HL-60 (cell line): ENCODE data around the gene TUBA3D.
"Not testable (repeated sequence)": the region's sequence is repeated elsewhere in the genome, so short reads cannot be mapped to it uniquely, and the experiment has no call there.

Experiments used
- DNase-seq, 2 experiments: peaks; one replicate each; pipeline ENCODE4 v3.0.0-alpha.2; 2010 to 2020; ENCODE audit warnings: low read depth in 1 of 2, low spot score in 1 of 2
- H3K27ac ChIP-seq: fragments of 250-450 bp; sonication (Bioruptor Pico); replicated peaks from 2 replicates; pipeline ENCODE4 v1.5.1; 2020; ENCODE audit warnings: mild to moderate bottlenecking, moderate library complexity
- H3K27me3 ChIP-seq: fragments of 250-450 bp; sonication (Bioruptor Pico); 2 replicates; pipeline ENCODE4 v1.5.1; 2021; ENCODE audit warnings: mild to moderate bottlenecking, moderate library complexity; ENCODE audit not compliant: insufficient read depth, poor library complexity, severe bottlenecking
- H3K4me3 ChIP-seq: replicated peaks from 2 replicates; pipeline ENCODE4 v1.5.1; 2011; ENCODE audit warnings: mild to moderate bottlenecking, control low read depth, low read length; ENCODE audit not compliant: insufficient read depth
- REST ChIP-seq: IDR thresholded peaks from 2 replicates; pipeline ENCODE4 v1.6.1; 2012; ENCODE audit warnings: low read depth; ENCODE audit not compliant: insufficient replicate concordance
- SPI1 ChIP-seq: IDR thresholded peaks from 2 replicates; pipeline ENCODE4 v1.6.1; 2012; ENCODE audit warnings: low read depth, mild to moderate bottlenecking, borderline replicate concordance

The TUBA3D gene

GRCh38 chr2:131478850-131479461 is 3.0 kb downstream of the TUBA3D start:
- not testable (repeated sequence) for DNase-seq, H3K27ac ChIP-seq, H3K27me3 ChIP-seq, H3K4me3 ChIP-seq

GRCh38 chr2:131480351-131480750 is 4.4 kb downstream of the TUBA3D start:
- not testable (repeated sequence) for H3K27ac ChIP-seq, DNase-seq

GRCh38 chr2:131482506-131483155 is 6.7 kb downstream of the TUBA3D start:
- DNase-seq, H3K27me3 ChIP-seq: not testable (repeated sequence)

More at GRCh38 chr2:131480351-131480750, 4.4 kb downstream of the TUBA3D start:
- H3K4me3 ChIP-seq, H3K27me3 ChIP-seq: not testable (repeated sequence)

GRCh38 chr2:131483981-131484820 is 8.3 kb downstream of the TUBA3D start:
- H3K4me3 ChIP-seq, H3K27me3 ChIP-seq, DNase-seq, H3K27ac ChIP-seq: not testable (repeated sequence)

More at GRCh38 chr2:131482506-131483155, 6.7 kb downstream of the TUBA3D start:
- H3K4me3 ChIP-seq, H3K27ac ChIP-seq: not testable (repeated sequence)

- H3K27me3 ChIP-seq, DNase-seq, H3K4me3 ChIP-seq, H3K27ac ChIP-seq: not testable (repeated sequence)
These were observed 9.1 kb downstream of the TUBA3D start for GRCh38 chr2:131484906-131485460.

- H3K27ac ChIP-seq, DNase-seq, H3K4me3 ChIP-seq: not testable (repeated sequence)
These were observed 10.4 kb downstream of the TUBA3D start for GRCh38 chr2:131486201-131486902.

GRCh38 chr2:131488306-131489205 is 12.6 kb downstream of the TUBA3D start:
- Histone ChIP-seq H3K27ac (no peak overlapping the region), H3K27me3 (no peaks in the 10 kb centered on the region), H3K4me3 (no peak overlapping the region)
- DNase-seq: no peak
- no peak for TF ChIP-seq SPI1
- TF ChIP-seq REST: peak; percentile 75

More at GRCh38 chr2:131486201-131486902, 10.4 kb downstream of the TUBA3D start:
- H3K27me3 ChIP-seq: not testable (repeated sequence)

- peak overlapping the region; percentile 96 for H3K4me3 ChIP-seq
- not testable (repeated sequence) for H3K27me3 ChIP-seq
- peak in 1 of 2 experiments; percentile 61 for DNase-seq
- peak overlapping the region; percentile 90 for H3K27ac ChIP-seq
These were observed 14.9 kb downstream of the TUBA3D start for GRCh38 chr2:131490616-131491468.

- not testable (repeated sequence) for DNase-seq
- H3K27ac ChIP-seq: peak overlapping the region; percentile 90
These were observed 15.5 kb downstream of the TUBA3D start for GRCh38 chr2:131491469-131491836.

More at GRCh38 chr2:131491469-131491836, 15.5 kb downstream of the TUBA3D start:
- not testable (repeated sequence) for H3K27me3 ChIP-seq
- peak overlapping the region; percentile 96 for H3K4me3 ChIP-seq
